PC-9 (cell line): ENCODE results near the gene DST. TPM values are rescaled to one million over a fixed set of nuclear protein-coding genes. Genes with fewer than 3 reads are reported as not detected.
A peak's percentile ranks its signal among the peaks of the same experiment; 100 is the strongest.

ENCODE experiments used
- BruUV-seq: library from RNA; stranded (reverse); fragments of 400-500 nt; replicated peaks from 2 replicates; lab custom pipeline; 2021; lab: Mats Ljungman, UMichigan
- CTCF ChIA-PET: fragments of 300-600 bp; sonication (Branson Sonifier 250); formaldehyde crosslinking; loops from one replicate; lab custom pipeline; 2022; ENCODE audit warnings: antibody characterized with exemption; lab: Charles Lee
- POLR2A ChIA-PET: fragments of 300-600 bp; sonication (Branson Sonifier 250); formaldehyde crosslinking; loops from one replicate; lab custom pipeline; 2022; ENCODE audit warnings: antibody characterized with exemption; ENCODE audit not compliant: unreplicated experiment; lab: Charles Lee
- DNase-seq, 2 experiments: peaks; one replicate each; pipeline versions ENCODE4 v3.0.0 to v3.0.0-alpha.2; 2015 to 2022; ENCODE audit warnings: mixed read lengths in 1 of 2
- H2AFZ ChIP-seq: fragments of 200-600 bp; sonication (generic); 2 replicates; pipeline ENCODE4 v1.8.1; 2017; ENCODE audit warnings: antibody characterized with exemption
- H3F3A ChIP-seq: fragments of 200-600 bp; sonication (generic); 2 replicates; pipeline ENCODE4 v1.8.1; 2017; ENCODE audit warnings: antibody characterized with exemption, mild to moderate bottlenecking, low read depth; ENCODE audit not compliant: insufficient read depth
- H3K27ac ChIP-seq: fragments of 200-600 bp; sonication (generic); 2 replicates; pipeline ENCODE4 v1.6.1; 2016; ENCODE audit warnings: mixed run types
- H3K27me3 ChIP-seq: fragments of 200-600 bp; sonication (generic); 2 replicates; pipeline ENCODE4 v1.6.1; 2016; ENCODE audit warnings: low read depth, mixed run types; ENCODE audit not compliant: insufficient read depth
- H3K36me3 ChIP-seq: fragments of 200-600 bp; sonication (generic); 2 replicates; pipeline ENCODE4 v1.6.1; 2016; ENCODE audit warnings: low read depth, mixed run types
- H3K4me1 ChIP-seq: fragments of 200-600 bp; sonication (generic); replicated peaks from 2 replicates; pipeline ENCODE4 v1.6.1; 2016; ENCODE audit warnings: mixed run types; ENCODE audit not compliant: insufficient read depth
- H3K4me2 ChIP-seq: fragments of 200-600 bp; sonication (generic); 2 replicates; pipeline ENCODE4 v1.6.1; 2017; ENCODE audit warnings: mixed run types
- H3K4me3 ChIP-seq: fragments of 200-600 bp; sonication (generic); 2 replicates; pipeline ENCODE4 v1.6.1; 2016; ENCODE audit warnings: mixed run types
- H3K79me2 ChIP-seq: fragments of 200-600 bp; sonication (generic); 2 replicates; pipeline ENCODE4 v1.6.1; 2017; ENCODE audit warnings: low read depth, mixed run types
- H3K9me2 ChIP-seq: fragments of 200-600 bp; sonication (generic); 2 replicates; pipeline ENCODE4 v1.8.1; 2017; ENCODE audit warnings: mild to moderate bottlenecking; ENCODE audit not compliant: insufficient read depth
- H3K9me3 ChIP-seq: fragments of 200-600 bp; sonication (generic); 2 replicates; pipeline ENCODE4 v1.8.1; 2016; ENCODE audit warnings: low read depth; ENCODE audit not compliant: insufficient read depth
- H4K20me1 ChIP-seq: fragments of 200-600 bp; sonication (generic); 2 replicates; pipeline ENCODE4 v1.8.1; 2017; ENCODE audit not compliant: insufficient read depth
- CTCF ChIP-seq: fragments of 200-600 bp; sonication (generic); conservative IDR thresholded peaks from 2 replicates; pipeline ENCODE4 v1.6.1; 2017; ENCODE audit warnings: mixed run types, antibody characterized with exemption, mild to moderate bottlenecking, moderate library complexity
- EZH2 ChIP-seq: fragments of 200-600 bp; sonication (generic); IDR thresholded peaks from 2 replicates; pipeline ENCODE4 v1.8.0; 2017; ENCODE audit warnings: antibody characterized with exemption, low read depth
- intact Hi-C: fragments of 100-400 bp; cut with micrococcal nuclease; formaldehyde crosslinking; loops from one replicate; pipeline ENCODE4 v1.10.0; 2022; ENCODE audit not compliant: unreplicated experiment
- total RNA-seq: library from RNA; stranded (reverse); gene quantifications from 2 replicates; pipeline ENCODE4 v1.2.3, GENCODE V29; 2021

The DST gene
- total RNA-seq, 1 experiment from 2014 or later, result 217 TPM

GRCh38 chr6:56478202-56478601 is 164.5 kb downstream of the DST start:
- no peaks in the 10 kb centered on the region for H3K9me2 ChIP-seq
- no peak for TF ChIP-seq CTCF
- TF ChIP-seq EZH2, result no peak
- DNase-seq, result no peak
- no TSS peak for BruUV-seq
- H3K27me3 ChIP-seq, result no peaks in the 10 kb centered on the region
- ChIA-PET POLR2A (no interaction called here), CTCF (no interaction called here)
- no peaks in the 10 kb centered on the region for H4K20me1 ChIP-seq
- H3K4me3 ChIP-seq, result no peak overlapping the region
- H3K27ac ChIP-seq, result no peak overlapping the region
- no peak overlapping the region for H3K4me2 ChIP-seq
- H3K4me1 ChIP-seq, result peaks cover 9% of the 10 kb centered on the region; the same call in 1 of the 2 replicates
- H3K79me2 ChIP-seq, result no peaks in the 10 kb centered on the region
- no peak overlapping the region for H2AFZ ChIP-seq
- no peaks in the 10 kb centered on the region for H3F3A ChIP-seq
- intact Hi-C loops, result no loop called here
- peaks cover 20% of the 10 kb centered on the region for H3K36me3 ChIP-seq
- no peaks in the 10 kb centered on the region for H3K9me3 ChIP-seq

GRCh38 chr6:56477241-56477640 is 165.4 kb downstream of the DST start:
- no peaks in the 10 kb centered on the region for H3K79me2 ChIP-seq
- no peaks in the 10 kb centered on the region for H3F3A ChIP-seq
- no peaks in the 10 kb centered on the region for H4K20me1 ChIP-seq
- TF ChIP-seq CTCF (no peak), EZH2 (no peak)
- POLR2A ChIA-PET, result no interaction called here
- intact Hi-C loops, result no loop called here
- H3K36me3 ChIP-seq, result peaks cover 24% of the 10 kb centered on the region
- H3K4me3 ChIP-seq, result no peak overlapping the region
- H2AFZ ChIP-seq, result no peak overlapping the region
- no peak for DNase-seq
- H3K27me3 ChIP-seq, result no peaks in the 10 kb centered on the region
- no peak overlapping the region for H3K27ac ChIP-seq
- CTCF ChIA-PET, result no interaction called here
- peaks cover 9% of the 10 kb centered on the region; the same call in 1 of the 2 replicates for H3K4me1 ChIP-seq
- no TSS peak for BruUV-seq
- H3K9me3 ChIP-seq, result no peaks in the 10 kb centered on the region
- H3K4me2 ChIP-seq, result no peak overlapping the region
- H3K9me2 ChIP-seq, result no peaks in the 10 kb centered on the region

- Histone ChIP-seq H3K27me3 (no peaks in the 10 kb centered on the region), H3F3A (no peaks in the 10 kb centered on the region), H3K4me2 (no peak overlapping the region), H3K79me2 (no peaks in the 10 kb centered on the region), H3K4me3 (no peak overlapping the region), H3K27ac (0 out of 2 replicates have a peak overlapping the region, but pooled peaks have one; percentile 9), H3K9me2 (no peaks in the 10 kb centered on the region), H3K4me1 (peaks cover 9% of the 10 kb centered on the region; the same call in 1 of the 2 replicates), H3K9me3 (no peaks in the 10 kb centered on the region), H2AFZ (no peak overlapping the region), H3K36me3 (peaks cover 28% of the 10 kb centered on the region), H4K20me1 (0 out of 2 replicates have a peak, but pooled peaks cover 3% of the 10 kb centered on the region)
- TF ChIP-seq EZH2 (no peak), CTCF (no peak)
- POLR2A ChIA-PET, result no interaction called here
- CTCF ChIA-PET, result no interaction called here
- intact Hi-C loops, result no loop called here
- DNase-seq, result no peak
- no TSS peak for BruUV-seq
Measured at GRCh38 chr6:56475736-56476457, 166.8 kb downstream of the DST start.
